GM12892 (cell line): ENCODE measurements around the gene COX7A2.

Source experiments
- POLR2A ChIP-seq: IDR thresholded peaks from 2 replicates; pipeline ENCODE4 v1.6.1; 2011; ENCODE audit warnings: low read depth, low read length, control low read depth
- POLR2AphosphoS5 ChIP-seq: IDR thresholded peaks from 2 replicates; pipeline ENCODE4 v1.6.1; 2011; ENCODE audit warnings: low read depth, low read length, control low read depth
- TAF1 ChIP-seq: IDR thresholded peaks from 2 replicates; pipeline ENCODE4 v1.6.1; 2011; ENCODE audit warnings: low read depth, mild to moderate bottlenecking, control low read depth, low read length, borderline replicate concordance

- TF ChIP-seq POLR2A (no peak), POLR2AphosphoS5 (no peak), TAF1 (no peak)
These were observed 40.5 kb upstream of the COX7A2 start for GRCh38 chr6:75283907-75284631.
